Measurements from ENCODE around the gene RGS3.
A peak's percentile ranks its signal among the peaks of the same experiment; 100 is the strongest.

Gene RGS3

GRCh38 chr9:113589407-113589806 lies 125.9 kb downstream of the RGS3 start:
- Histone ChIP-seq H3K79me2 (ENCODE audit: insufficient read depth, low read length) (no peaks in the 10 kb centered on the region), H3K4me2 (ENCODE audit: low read length) (no peak overlapping the region), H4K20me1 (ENCODE audit: insufficient read depth, low read length) (no peaks in the 10 kb centered on the region), H3K27ac (ENCODE audit: low read depth, low read length, poor library complexity, severe bottlenecking) (no peak overlapping the region), H3F3A (ENCODE audit: insufficient read depth, low read length) (no peaks in the 10 kb centered on the region), H3K9me3 (ENCODE audit: low read length) (no peaks in the 10 kb centered on the region), H3K9me2 (ENCODE audit: low read depth, low read length) (no peaks in the 10 kb centered on the region), H3K9ac (ENCODE audit: low read length) (no peak overlapping the region), H3K4me1 (ENCODE audit: insufficient read depth, low read length, severe bottlenecking) (peaks cover 5% of the 10 kb centered on the region), H2AFZ (ENCODE audit: low read length) (no peak overlapping the region), H3K36me3 (ENCODE audit: insufficient read depth, low read length) (peaks cover 5% of the 10 kb centered on the region), H3K4me3 (ENCODE audit: low read depth, low read length, poor library complexity, severe bottlenecking) (no peak overlapping the region), H3K27me3 (ENCODE audit: insufficient read depth, low read length) (no peaks in the 10 kb centered on the region)
- TF ChIP-seq EZH2 (IDR thresholded peaks at IDR 0.05; ENCODE audit: borderline replicate concordance, low read length) (no peak), CTCF (IDR thresholded peaks at IDR 0.05; ENCODE audit: low read length) (no peak)

GRCh38 chr9:113589890-113590289 lies 126.4 kb downstream of the RGS3 start:
- H2AFZ ChIP-seq (ENCODE audit: low read length), result no peak overlapping the region
- no peaks in the 10 kb centered on the region for H3K79me2 ChIP-seq (ENCODE audit: insufficient read depth, low read length)
- H3K4me2 ChIP-seq (ENCODE audit: low read length), result no peak overlapping the region
- H3K4me3 ChIP-seq (ENCODE audit: low read depth, low read length, poor library complexity, severe bottlenecking), result no peak overlapping the region
- no peaks in the 10 kb centered on the region for H3K27me3 ChIP-seq (ENCODE audit: insufficient read depth, low read length)
- H3F3A ChIP-seq (ENCODE audit: insufficient read depth, low read length), result no peaks in the 10 kb centered on the region
- TF ChIP-seq EZH2 (IDR thresholded peaks at IDR 0.05; ENCODE audit: borderline replicate concordance, low read length) (no peak), CTCF (IDR thresholded peaks at IDR 0.05; ENCODE audit: low read length) (peak; percentile 43; the same call in 1 of the 2 replicates)
- H4K20me1 ChIP-seq (ENCODE audit: insufficient read depth, low read length), result no peaks in the 10 kb centered on the region
- no peak overlapping the region for H3K27ac ChIP-seq (ENCODE audit: low read depth, low read length, poor library complexity, severe bottlenecking)
- peaks cover 5% of the 10 kb centered on the region for H3K4me1 ChIP-seq (ENCODE audit: insufficient read depth, low read length, severe bottlenecking)
- no peaks in the 10 kb centered on the region for H3K9me3 ChIP-seq (ENCODE audit: low read length)
- H3K9ac ChIP-seq (ENCODE audit: low read length), result no peak overlapping the region
- H3K36me3 ChIP-seq (ENCODE audit: insufficient read depth, low read length), result peaks cover under 1% of the 10 kb centered on the region; the same call in 1 of the 2 replicates
- H3K9me2 ChIP-seq (ENCODE audit: low read depth, low read length), result no peaks in the 10 kb centered on the region

GRCh38 chr9:113590389-113590788 lies 126.9 kb downstream of the RGS3 start:
- Histone ChIP-seq H3K4me3 (ENCODE audit: low read depth, low read length, poor library complexity, severe bottlenecking) (no peak overlapping the region), H3K9me2 (ENCODE audit: low read depth, low read length) (no peaks in the 10 kb centered on the region), H3K36me3 (ENCODE audit: insufficient read depth, low read length) (no peaks in the 10 kb centered on the region), H4K20me1 (ENCODE audit: insufficient read depth, low read length) (no peaks in the 10 kb centered on the region), H3K79me2 (ENCODE audit: insufficient read depth, low read length) (no peaks in the 10 kb centered on the region), H3K27me3 (ENCODE audit: insufficient read depth, low read length) (no peaks in the 10 kb centered on the region), H2AFZ (ENCODE audit: low read length) (no peak overlapping the region), H3K4me2 (ENCODE audit: low read length) (no peak overlapping the region), H3K27ac (ENCODE audit: low read depth, low read length, poor library complexity, severe bottlenecking) (no peak overlapping the region), H3K9me3 (ENCODE audit: low read length) (no peaks in the 10 kb centered on the region), H3K4me1 (ENCODE audit: insufficient read depth, low read length, severe bottlenecking) (peaks cover 5% of the 10 kb centered on the region), H3K9ac (ENCODE audit: low read length) (no peak overlapping the region), H3F3A (ENCODE audit: insufficient read depth, low read length) (no peaks in the 10 kb centered on the region)
- TF ChIP-seq CTCF (IDR thresholded peaks at IDR 0.05; ENCODE audit: low read length) (no peak), EZH2 (IDR thresholded peaks at IDR 0.05; ENCODE audit: borderline replicate concordance, low read length) (no peak)
